Subcutaneous adipose tissue (tissue), 4 donors: Measurements from ENCODE around the gene TMEM128. TPM values are rescaled to one million over a fixed set of nuclear protein-coding genes. Genes with fewer than 3 reads are reported as not detected.

Experiments used
- CTCF ChIP-seq: fragments of 450-650 bp; IDR thresholded peaks from one replicate; pipeline ENCODE4 v1.5.1; 2016; ENCODE audit warnings: low read depth, mild to moderate bottlenecking, control low read depth, antibody characterized with exemption, moderate library complexity
- total RNA-seq, 4 donors: library from RNA; depleted of rRNA; stranded (reverse); fragments of >200 nt; gene quantifications; one replicate each; pipeline ENCODE4 v1.1.0, GENCODE V29; 2016

Gene TMEM128
- total RNA-seq, 4 donors from 2014 or later: 15.2 to 24.5 (median 17.3) TPM

- no peak for TF ChIP-seq CTCF
Observed at GRCh38 chr4:4288098-4288497, 40.1 kb upstream of the TMEM128 start.

- no peak for TF ChIP-seq CTCF
Observed at GRCh38 chr4:4284827-4285618, 37.0 kb upstream of the TMEM128 start.

GRCh38 chr4:4281787-4282186, 33.8 kb upstream of the TMEM128 start:
- TF ChIP-seq CTCF: no peak

- TF ChIP-seq CTCF: no peak
Observed at GRCh38 chr4:4277531-4277930, 29.5 kb upstream of the TMEM128 start.

GRCh38 chr4:4274226-4274625, 26.2 kb upstream of the TMEM128 start:
- no peak for TF ChIP-seq CTCF

- TF ChIP-seq CTCF: no peak
Observed at GRCh38 chr4:4271912-4272311, 23.9 kb upstream of the TMEM128 start.

- no peak for TF ChIP-seq CTCF
Observed at GRCh38 chr4:4270529-4270928, 22.5 kb upstream of the TMEM128 start.
